ENCODE data around the gene TMEM184B.

GRCh38 chr22:38201711-38202436, 70.9 kb downstream of the TMEM184B start, which contains the start of gene MAFF:
- TF ChIP-seq EGR1 (IDR thresholded peaks at IDR 0.05; ENCODE audit: borderline replicate concordance, low read depth, low read length) (no peak), ZNF274 (IDR thresholded peaks at IDR 0.05; ENCODE audit: borderline replicate concordance, extremely low read depth, low read length) (no peak), TBP (IDR thresholded peaks at IDR 0.05; ENCODE audit: low read depth, low read length) (peak; percentile 81; the same call in 1 of the 2 replicates), JUND (IDR thresholded peaks at IDR 0.05; ENCODE audit: low read length) (peak; percentile 93), POLR2AphosphoS5 (IDR thresholded peaks at IDR 0.05; ENCODE audit: low read depth, low read length) (peak; percentile 43), CTCF (IDR thresholded peaks at IDR 0.05; ENCODE audit: control extremely low read depth in 1 of 3, insufficient read depth in 1 of 3, low read depth in 1 of 3, low read length in 3 of 3) (no peak), EZH2 (IDR thresholded peaks at IDR 0.05; ENCODE audit: low read depth, low read length, severe bottlenecking) (no peak), RAD21 (IDR thresholded peaks at IDR 0.05 in 1 of 2, conservative IDR thresholded peaks at IDR 0.05 in 1 of 2; ENCODE audit: low read depth in 2 of 2, low read length in 2 of 2) (no peak), RBBP5 (IDR thresholded peaks at IDR 0.05; ENCODE audit: borderline replicate concordance, low read depth, low read length) (0 out of 2 replicates have a peak, but pooled peaks have one; percentile 66), JUN (IDR thresholded peaks at IDR 0.05; ENCODE audit: low read depth, low read length) (peak; percentile 70; the same call in 1 of the 2 replicates), CEBPB (IDR thresholded peaks at IDR 0.05; ENCODE audit: low read depth, low read length) (no peak), ATF3 (IDR thresholded peaks at IDR 0.05; ENCODE audit: insufficient read depth, low read depth, low read length) (no peak), USF2 (IDR thresholded peaks at IDR 0.05; ENCODE audit: low read length) (peak; percentile 69)
